HG02840 (cell line): ENCODE results near the gene BMP7.
"Not testable (repeated sequence)": the region's sequence is repeated elsewhere in the genome, so short reads cannot be mapped to it uniquely, and the experiment has no call there.

Experiments
- ATAC-seq: cut with Tn5 transposase; IDR thresholded peaks from one replicate; pipeline ENCODE4 v1.9.1; 2021; ENCODE audit warnings: mild to moderate bottlenecking, moderate library complexity, moderate number of reproducible peaks; ENCODE audit not compliant: unreplicated experiment, low FRiP score

The BMP7 gene

DNA sequence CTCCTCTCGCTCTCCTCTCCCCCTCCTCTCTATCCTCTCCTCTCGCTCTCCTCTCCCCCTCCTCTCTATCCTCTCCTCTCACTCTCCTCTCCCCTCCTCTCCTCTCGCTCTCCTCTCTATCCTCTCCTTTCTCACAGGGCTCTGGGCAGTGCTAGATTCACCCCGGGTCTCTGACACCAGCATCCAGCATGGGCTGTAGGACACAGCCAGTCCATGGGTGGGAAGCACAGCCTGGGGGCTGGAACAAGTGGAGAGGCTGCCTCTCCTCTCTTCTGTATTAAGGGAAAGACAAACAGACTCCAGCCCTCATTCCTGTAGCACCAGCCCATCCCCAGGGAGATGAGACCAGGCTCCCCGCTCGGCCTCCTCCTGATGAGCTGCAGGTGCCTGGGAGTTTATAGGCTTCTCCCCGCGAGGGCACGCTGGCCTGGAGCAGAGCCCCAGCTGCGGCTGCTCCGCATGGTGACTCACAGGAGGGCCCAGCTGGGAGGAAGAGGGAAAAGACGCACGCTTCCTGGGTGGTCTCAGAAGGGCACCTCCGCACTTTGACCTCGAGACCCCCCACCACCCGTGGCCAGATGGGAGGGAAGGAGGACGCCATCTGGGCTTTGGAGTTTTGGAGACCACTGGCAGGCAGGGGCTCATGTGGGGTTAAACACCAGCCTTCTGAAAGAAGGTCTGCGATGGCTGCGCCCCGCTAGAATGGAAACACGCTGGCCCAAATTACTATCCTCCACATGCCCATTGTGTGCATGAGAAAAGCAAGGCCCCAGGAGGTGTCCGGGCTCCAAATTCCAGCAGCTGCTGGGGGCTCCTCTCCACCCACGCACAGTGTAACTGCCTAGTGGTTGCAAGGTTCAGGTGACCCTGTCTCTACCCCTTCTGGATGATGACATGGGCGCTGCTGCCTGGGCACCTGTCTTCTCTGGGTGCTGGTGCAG is 68.0 kb downstream of the BMP7 start:
- no peak for ATAC-seq

DNA sequence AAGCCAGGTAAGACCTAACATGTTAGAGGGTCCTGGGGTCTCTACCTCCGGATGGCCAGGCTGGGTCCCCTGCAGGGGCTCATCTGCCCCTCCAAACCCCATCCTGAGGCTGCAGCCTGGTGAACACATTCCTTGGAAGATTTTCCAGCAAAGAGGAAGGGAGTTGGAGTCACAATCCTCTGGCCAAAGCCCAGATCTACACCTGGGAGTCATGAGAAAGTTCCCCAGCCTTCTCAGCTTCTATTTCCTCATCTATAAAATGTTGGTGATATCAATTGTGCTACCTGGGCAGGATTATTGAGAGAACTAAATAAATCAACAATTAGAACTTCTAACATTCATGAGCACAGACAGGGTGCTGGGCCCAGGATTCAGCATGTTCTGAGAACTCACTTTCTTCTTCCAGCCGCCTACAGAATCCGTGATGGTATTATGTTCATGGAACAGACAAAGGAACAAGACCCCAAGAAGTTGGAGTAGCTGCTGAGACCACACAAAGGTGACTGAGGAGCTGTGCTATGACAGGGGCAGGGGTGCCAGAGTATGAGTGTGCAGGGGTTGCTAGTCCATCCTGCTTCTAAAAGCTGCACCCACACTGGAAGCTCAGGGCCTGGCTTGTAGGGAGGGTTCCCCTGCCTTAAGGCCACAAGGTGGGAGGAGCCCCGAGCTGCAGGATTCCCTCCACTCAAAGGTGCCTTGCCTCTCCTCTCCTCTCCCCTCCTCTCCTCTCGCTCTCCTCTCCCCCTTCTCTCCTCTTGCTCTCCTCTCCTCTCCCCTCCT is 68.9 kb downstream of the BMP7 start:
- no peak for ATAC-seq

DNA sequence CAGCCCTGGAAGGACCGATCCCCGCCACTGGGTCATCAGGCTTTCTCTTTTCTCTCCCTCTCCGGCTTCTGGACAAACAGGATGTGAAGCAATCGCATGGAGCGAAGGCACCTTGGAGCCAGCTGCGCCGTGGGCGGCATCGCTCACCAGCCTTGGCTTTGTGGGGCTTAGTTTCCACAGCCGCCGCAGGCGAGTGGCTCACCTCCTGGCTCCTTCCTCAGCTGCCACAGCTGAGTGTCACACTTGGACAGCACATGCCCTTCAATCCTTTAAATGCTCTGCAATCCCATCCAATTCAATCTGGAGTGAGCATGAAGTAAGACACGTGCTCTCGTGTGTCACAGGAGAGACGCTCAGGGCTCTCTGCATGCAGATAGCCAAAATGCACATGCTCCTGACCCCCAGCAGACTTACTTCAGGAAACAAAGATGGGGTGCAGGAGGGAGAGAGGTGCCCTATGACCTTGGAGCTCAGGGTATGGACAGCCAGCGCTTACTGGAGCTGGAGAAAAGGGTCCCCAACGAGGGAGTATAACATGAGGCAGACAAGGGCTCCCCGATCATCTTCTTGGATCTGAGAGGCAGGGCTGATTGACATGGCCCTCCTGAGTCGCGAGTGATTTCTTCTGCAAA is 70.9 kb downstream of the BMP7 start:
- ATAC-seq = no peak

DNA sequence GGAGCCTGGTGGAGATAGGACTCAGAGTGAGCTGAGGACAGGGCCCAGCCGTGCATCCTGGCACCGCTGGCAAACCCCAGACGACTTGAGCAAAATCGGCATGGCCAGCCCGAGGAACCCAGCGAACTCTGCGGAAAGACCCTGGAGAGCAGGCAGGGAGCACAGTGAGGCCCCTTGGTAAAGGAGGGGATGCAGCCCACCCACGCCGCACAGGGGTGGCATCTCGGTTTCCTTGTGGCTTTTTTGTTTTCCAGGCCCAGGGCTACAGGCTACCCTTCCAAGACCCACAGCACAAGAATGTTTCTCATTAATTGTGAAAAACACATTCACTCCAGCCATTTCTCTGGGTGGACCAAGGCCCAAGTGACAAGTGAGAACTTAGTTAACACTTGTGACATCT is 71.4 kb downstream of the BMP7 start:
- ATAC-seq = no peak

DNA sequence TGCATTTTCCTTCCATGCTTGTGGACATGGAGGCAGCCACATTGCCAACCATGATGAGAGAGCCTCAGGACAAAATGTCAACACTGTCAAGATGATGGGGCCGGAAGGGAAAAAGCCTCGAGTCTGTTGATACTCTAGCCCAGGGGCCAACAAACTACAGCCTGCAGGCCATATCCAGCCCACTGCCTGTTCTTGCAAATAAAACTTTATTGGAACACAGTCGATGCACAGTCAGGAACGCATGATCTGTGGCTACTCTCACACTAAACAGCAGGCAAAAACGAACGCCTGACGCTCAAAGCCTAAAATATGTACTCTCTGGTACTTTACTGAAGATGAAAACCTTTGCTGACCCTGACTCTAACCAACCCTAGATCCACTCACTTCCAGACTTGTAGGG is 72.3 kb downstream of the BMP7 start:
- ATAC-seq = no peak

DNA sequence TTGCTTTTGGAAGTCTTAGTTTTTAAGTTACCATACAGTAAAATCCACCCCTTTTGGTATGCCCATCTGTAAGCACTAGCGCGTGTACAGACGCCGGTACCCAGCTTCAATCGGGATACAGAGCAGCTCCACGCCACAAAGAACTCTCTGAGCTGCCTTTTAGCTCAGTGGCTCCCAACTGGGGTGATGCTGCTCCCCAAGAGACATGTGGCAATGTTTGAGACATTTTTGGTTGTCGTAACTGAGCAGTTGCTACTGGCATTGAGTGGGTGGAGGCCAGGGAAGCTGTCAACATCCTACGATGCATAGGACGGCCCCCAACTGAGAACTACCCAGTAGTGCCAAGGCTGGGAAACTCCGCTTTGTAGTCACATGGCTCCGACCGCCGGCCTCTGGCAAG is 73.3 kb downstream of the BMP7 start:
- no peak for ATAC-seq

DNA sequence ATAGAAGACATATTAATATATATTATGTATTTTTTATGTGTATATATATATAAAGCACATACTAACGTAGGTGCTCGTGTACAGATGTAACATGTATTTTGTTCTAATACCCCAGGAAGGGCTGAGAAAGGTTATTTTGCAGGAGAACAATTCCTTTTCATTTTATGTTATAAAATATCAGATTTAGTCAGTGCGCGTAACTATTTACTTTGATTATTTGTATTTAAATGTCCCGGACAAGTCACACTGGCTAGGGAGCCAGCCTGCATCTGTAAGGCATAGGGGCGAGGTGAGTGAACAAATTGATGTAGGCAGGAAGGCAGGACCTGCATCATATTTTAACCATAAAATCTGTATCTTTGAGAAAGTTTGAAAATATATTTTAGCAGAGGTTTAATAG is 74.1 kb downstream of the BMP7 start:
- ATAC-seq = no peak

DNA sequence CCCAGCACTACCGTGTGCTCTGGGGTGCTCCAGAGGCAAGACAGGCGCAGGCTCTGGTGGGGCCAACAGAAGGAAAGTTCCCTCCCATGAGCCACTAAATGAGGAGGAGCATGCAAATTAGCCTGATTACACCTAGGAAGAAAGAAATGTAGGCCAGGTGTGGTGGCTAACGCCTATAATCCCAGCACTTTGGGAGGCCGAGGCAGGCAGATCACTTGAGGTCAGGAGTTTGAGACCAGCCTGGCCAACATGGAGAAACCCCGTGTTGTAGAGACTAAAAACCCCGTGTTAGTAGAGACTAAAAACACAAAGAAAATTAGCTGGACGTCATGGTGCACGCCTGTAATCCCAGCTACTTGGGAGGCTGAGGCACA is 75.2 kb downstream of the BMP7 start:
- ATAC-seq = not testable (repeated sequence)

DNA sequence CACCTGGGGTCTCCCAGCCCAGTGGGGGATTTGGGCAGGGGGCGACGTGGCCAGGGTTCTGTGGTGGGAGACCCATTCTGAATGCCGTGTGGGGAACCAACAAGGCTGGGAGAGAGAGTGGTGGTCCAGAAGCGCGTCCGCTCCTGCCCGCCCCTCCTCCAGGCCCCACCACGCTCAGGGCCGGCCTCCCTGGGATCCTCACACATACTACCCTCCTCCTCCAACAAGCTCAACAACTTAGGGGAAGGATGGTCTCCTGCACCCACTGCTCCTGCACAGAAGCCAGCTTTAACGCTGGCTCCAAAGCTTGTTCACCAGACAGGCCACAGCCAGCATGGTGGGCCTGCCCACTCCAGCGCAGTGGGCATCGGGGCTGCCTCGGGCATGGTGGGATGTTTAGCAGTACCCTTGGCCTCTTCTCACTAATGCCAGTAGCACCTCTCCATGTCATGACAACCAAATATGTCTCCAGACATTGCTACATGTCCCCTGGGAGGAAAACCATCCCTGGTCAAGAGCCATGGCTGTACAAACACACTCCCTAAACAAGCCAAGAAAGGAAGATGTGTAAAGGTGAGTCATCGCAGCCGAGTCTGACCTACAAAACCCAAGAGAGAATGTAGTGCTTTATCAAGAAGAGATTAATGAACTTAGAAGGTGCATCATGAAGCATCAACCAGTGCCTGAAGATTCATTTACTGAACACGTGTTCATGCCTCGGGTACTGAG is 75.7 kb downstream of the BMP7 start:
- ATAC-seq = no peak

DNA sequence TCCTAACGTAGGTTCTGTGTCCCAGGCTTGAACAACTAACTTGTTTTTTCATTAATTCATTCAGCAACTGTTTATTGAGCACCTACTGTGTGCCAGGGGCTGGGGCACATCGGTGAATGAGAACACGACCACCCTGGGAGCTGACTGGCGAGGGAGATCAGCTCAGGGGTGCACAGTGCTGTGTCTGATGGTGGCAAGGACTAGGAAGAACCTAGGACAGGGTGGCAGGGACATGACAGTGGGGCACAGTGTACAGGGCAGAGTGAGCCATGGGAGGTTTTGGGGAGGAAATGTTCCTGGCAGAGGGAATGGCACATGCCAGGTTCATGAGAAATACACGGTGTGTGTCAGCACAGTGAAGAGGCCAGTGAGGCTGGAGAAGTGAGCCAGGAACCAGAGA is 76.7 kb downstream of the BMP7 start:
- no peak for ATAC-seq

DNA sequence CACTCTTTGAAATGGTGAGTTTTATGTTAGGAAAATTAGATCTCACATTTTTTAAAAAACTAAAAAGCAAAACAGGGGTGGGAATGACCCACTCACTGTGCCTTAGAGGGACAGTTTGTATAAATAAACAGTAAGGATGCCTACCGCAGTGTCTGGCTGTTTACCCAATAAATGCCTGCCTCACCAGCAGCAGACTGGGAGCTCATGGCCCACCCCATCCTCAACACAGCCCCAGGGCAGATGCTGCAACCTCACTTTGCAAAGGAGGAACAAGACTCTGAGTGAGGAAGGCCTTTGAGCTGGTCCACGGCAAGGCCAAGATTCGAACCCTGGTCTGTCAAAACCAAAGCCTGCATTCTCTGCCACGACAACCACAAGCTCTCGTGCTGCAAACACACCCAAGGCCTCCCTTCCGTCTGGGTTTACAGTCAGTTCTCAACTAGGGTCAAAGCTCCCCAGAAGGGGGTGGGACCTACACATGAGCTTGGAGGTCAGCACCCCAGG is 77.8 kb downstream of the BMP7 start:
- no peak for ATAC-seq

DNA sequence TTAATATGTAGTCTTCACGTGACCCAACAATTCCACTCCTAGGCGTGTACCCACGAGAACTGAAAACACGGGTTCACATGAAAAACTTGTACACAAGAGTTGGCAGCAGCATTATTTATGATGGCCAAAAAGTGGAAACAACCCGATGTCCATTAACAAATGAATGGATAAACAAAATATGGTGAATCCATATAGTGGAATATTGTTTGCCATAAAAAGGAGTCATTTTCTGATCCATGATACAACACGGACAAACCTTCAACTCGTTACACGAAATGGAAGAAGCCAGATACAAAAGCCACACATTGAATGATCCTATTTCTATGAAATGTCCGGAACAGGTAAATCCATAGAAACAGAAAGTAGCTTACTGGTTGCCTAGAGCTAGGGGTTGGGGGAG is 78.4 kb downstream of the BMP7 start:
- no peak for ATAC-seq

DNA sequence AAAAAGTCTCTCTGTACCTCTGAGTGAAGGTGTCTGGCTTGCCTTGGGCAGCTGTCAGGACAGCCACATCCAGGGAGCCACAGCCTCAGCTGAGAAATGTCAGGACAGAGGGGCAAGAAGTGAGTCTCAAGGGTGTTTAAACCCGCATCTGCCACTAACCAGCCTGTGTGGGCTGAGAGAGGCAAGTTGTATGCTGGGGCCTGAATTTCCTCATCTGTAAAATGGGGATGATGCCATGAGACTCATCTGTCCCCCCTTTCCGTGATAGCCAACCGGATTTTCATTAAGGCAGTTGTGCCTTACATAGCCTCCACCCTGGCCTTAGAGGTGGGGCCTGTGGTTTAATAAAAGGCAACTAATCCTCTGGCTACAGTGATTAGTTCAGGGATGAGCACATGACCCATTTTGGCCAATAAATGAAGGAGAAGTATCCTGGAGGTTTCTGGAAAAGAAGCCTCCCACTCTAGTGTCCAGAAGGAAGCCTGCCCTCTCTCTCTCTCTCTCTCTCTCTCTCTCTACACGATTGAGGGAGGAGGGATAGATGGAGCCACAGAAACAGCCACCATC is 79.3 kb downstream of the BMP7 start:
- ATAC-seq = no peak

DNA sequence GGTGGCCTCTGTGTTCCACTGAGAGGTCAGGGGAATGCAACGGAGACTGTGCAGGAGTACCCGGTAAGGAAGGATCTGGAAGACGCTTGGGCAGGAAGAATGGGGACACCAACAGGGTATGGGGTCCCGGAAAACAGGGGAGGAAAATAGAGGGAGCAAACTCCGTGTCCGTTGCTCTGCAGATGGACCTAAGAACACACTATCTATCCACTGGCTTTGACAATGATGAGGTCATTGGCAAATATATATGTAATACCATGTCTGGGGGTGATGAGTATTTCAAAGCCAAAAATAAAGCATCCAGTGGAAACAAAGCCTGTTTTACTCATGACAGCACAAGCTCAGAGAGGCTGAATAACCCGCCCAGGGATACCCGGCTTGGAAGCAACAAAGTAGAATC is 80.2 kb downstream of the BMP7 start:
- ATAC-seq = no peak

DNA sequence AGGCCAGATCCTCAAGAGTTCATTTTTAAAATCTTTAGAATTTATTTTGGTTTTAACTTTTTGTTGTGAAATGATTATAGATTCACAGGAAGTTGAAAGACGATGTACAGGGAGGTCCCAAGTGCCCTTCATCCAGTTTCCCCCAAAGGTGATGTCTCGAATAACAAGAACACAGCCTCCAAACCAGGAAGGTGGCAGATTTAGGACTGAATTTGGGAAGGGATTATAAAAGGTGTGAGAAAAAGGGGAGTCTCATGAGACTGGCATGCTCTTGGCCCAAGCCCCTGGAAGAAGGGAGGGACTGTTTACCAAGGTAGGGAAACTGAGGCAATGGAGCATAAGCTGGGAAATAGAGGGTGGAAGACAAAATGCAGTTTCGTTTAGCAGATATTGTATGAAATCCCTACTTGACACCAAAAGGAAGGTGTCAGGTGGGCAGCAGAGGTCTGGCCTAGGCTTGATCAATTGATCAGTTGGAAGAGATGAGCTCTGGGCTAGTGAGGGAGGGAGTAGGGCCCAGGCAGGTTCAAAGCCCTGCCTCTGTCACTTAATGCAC is 81.2 kb downstream of the BMP7 start:
- ATAC-seq = no peak

DNA sequence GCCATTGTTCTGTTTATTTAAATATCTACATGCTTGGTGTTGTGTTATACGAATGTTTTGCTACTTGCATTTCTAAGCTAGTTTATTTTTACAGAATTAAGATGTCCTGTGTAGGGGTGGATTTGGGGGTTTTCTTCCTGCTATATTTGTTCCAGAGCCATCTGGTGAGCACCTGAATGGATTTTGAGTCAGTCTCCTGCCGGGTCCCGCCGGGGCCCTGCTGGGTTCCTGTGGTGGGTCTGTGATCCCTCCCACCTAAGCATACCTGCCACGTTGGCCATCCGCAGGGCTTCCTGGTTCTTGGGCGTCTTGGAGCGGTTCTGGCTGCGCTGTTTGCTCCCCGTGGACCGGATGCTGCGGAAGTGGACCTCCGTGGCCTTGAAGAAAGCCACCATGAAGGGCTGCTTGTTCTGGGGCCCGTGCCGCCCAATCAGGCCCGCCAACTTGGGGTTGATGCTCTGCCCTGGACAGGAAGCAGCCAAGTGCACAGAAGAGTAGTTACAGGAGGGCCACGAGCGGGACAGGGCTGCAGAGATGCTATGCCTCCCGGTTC is 82.9 kb downstream of the BMP7 start:
- ATAC-seq = no peak

DNA sequence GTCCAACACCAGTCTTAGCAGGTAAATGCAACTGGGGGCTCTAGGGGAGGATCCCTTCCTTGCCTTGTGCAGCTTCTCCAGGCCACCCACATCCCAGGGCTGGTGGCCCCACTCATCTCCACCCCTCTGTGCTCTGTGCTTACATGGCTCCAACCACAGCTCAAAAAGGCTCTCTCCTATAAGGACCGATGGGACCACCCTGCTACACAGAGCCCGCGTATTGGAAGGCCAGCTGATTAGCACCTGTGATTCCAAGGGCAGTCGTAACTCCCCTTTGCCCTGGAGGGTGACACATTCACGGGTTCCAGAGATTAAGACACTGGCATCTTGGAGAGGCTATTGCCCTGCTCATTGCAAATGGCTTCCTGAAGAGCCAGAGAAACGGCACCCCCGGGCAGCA is 84.8 kb downstream of the BMP7 start:
- ATAC-seq = no peak

DNA sequence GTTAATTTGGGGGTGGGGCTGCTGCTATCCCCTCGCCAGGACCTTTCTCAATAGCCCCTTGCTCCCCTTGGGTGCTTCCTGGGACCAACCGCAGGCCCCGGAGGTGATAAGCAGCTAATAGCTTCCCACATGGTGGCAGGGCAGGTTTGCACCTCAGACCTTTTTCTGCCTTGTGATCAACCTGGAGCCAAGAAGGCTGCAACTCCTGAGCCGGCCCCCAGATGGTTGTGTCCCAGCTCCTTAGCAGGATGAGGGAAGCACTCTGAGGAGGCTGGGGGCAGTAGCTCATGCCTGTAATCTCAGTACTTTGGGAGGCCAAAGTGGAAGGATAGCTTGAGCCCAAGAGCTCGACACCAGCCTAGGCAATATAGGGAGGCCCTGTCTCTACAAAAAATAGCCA is 85.5 kb downstream of the BMP7 start:
- no peak for ATAC-seq

DNA sequence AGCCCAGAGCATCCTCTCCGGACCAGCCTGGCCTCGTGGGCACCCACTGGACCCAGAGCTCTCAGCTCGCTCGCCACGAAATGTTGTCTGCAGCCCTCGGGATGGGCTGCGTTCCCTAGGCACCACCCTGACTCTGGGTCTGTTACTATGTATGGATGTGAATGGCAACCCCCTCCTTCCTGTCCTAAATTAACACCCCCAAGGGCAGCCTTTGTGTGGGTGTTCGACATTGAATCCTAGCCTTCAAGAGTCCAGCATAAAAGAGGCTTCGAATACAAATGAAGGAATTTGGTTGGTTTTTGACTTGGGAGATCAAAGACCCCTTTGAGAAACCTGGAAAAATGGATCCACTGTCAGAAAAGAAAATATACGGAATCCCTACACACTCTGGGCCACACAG is 86.1 kb downstream of the BMP7 start:
- ATAC-seq = no peak

DNA sequence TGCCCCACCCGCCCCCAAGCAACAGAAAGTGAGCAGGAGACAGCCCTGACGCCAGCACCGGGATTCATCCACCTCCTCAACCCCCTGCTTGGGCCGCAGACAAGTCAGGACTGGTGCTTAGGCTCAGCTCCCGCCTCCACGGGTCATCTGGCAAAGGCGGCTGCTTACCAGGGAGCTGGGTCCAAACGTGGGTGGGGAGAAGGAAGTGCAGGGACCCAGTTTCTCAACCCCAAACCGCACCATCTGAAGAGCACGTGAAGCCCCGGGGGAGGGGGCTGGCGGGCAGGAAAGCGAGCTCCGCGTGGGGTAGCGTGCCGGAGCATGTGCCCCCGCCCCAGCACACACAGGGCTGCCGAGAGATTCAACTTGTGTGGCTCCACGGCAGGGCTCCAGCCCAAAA is 87.2 kb downstream of the BMP7 start:
- no peak for ATAC-seq
